Stimulated activated CD4-positive, alpha-beta T cell treated with anti-CD3 and anti-CD28 coated beads, TNF-alpha, amount 100 ng/mL, for 1 hour (primary cell): Measurements from ENCODE around the gene LPCAT3.
A peak's percentile ranks its signal among the peaks of the same experiment; 100 is the strongest.
"Not testable (repeated sequence)": the region's sequence is repeated elsewhere in the genome, so short reads cannot be mapped to it uniquely, and the experiment has no call there.

Experiments used
- DNase-seq, 3 donors: peaks; one replicate each; pipeline ENCODE4 v3.0.0-alpha.2; 2020; ENCODE audit warnings: low read depth in 3 of 3, low spot score in 1 of 3

Gene LPCAT3

GRCh38 chr12:7037411-7037810 lies 19.1 kb upstream of the LPCAT3 start:
- DNase-seq, result not testable (repeated sequence)

GRCh38 chr12:7035463-7035862 lies 17.2 kb upstream of the LPCAT3 start:
- DNase-seq, result no peak

- no peak for DNase-seq
These were observed 16.2 kb upstream of the LPCAT3 start for GRCh38 chr12:7034464-7034863.

GRCh38 chr12:7032990-7033389 lies 14.7 kb upstream of the LPCAT3 start:
- no peak for DNase-seq

- no peak for DNase-seq
These were observed 13.0 kb upstream of the LPCAT3 start for GRCh38 chr12:7031306-7031705.

GRCh38 chr12:7026854-7027253 lies 8.6 kb upstream of the LPCAT3 start:
- DNase-seq, result no peak

- no peak for DNase-seq
These were observed 4.8 kb upstream of the LPCAT3 start for GRCh38 chr12:7023114-7023513.

GRCh38 chr12:7021956-7022355 lies 3.7 kb upstream of the LPCAT3 start:
- DNase-seq, result no peak

- no peak for DNase-seq
These were observed 830 bp upstream of the LPCAT3 start for GRCh38 chr12:7019043-7019569.

GRCh38 chr12:7017870-7018349 lies 366 bp downstream of the LPCAT3 start:
- DNase-seq, result peak in 1 of 3 donors; percentile 4

- DNase-seq, result no peak
These were observed 1.2 kb downstream of the LPCAT3 start for GRCh38 chr12:7016958-7017571.

GRCh38 chr12:7015555-7016370 lies 2.5 kb downstream of the LPCAT3 start:
- DNase-seq, result no peak

GRCh38 chr12:7013101-7013500 lies 5.2 kb downstream of the LPCAT3 start:
- no peak for DNase-seq

GRCh38 chr12:7012024-7012607 lies 6.2 kb downstream of the LPCAT3 start:
- DNase-seq, result no peak

GRCh38 chr12:7011398-7011797 lies 6.9 kb downstream of the LPCAT3 start:
- DNase-seq, result not testable (repeated sequence)

- DNase-seq, result no peak
These were observed 8.8 kb downstream of the LPCAT3 start for GRCh38 chr12:7009512-7009911.

- DNase-seq, result no peak
These were observed 9.4 kb downstream of the LPCAT3 start for GRCh38 chr12:7008864-7009263.

GRCh38 chr12:7006639-7007038 lies 11.6 kb downstream of the LPCAT3 start:
- DNase-seq, result no peak

- DNase-seq, result no peak
These were observed 13.0 kb downstream of the LPCAT3 start for GRCh38 chr12:7005311-7005710.

- no peak for DNase-seq
These were observed 13.4 kb downstream of the LPCAT3 start for GRCh38 chr12:7004840-7005239.

GRCh38 chr12:7004287-7004803 lies 13.9 kb downstream of the LPCAT3 start:
- DNase-seq, result no peak
